ENCODE data around the gene TEX264. TPM values are rescaled to one million over a fixed set of nuclear protein-coding genes. Genes with fewer than 3 reads are reported as not detected.

Gene TEX264
- 61.5 to 70.4 TPM (median 66.1 TPM) in 5 replicates for total RNA-seq (2022; extraction: Qiagen RNA extraction; ENCODE audit: low read depth)

GRCh38 chr3:51670823-51671733, at the start of gene TEX264:
Gene TEX264, plus strand, starts transcription at chr3:51671252. Its CDS starts 3,053 bp downstream, at chr3:51674305.

GRCh38 chr3:51706788-51707731, 36.0 kb downstream of the TEX264 start, which contains the start of gene GRM2:
Gene GRM2, plus strand, starts transcription at chr3:51707068. Its CDS starts 1,916 bp downstream, at chr3:51708984.

Other genes starting within 250 kb of the TEX264 start
- gene DCAF1, start 171.2 kb upstream of the TEX264 start, total RNA-seq (2022; extraction: Qiagen RNA extraction; ENCODE audit: low read depth), result 14.2 to 15.3 TPM (median 14.4 TPM) in 5 replicates
- gene RAD54L2, start 132.5 kb upstream of the TEX264 start, total RNA-seq (2022; extraction: Qiagen RNA extraction; ENCODE audit: low read depth), result 4.4 to 5.9 TPM (median 4.9 TPM) in 5 replicates
- gene GRM2, start 35.8 kb downstream of the TEX264 start, total RNA-seq (2022; extraction: Qiagen RNA extraction; ENCODE audit: low read depth), result 0.04 to 0.11 TPM (median 0.07 TPM) in 5 replicates
- not detected in 5 replicates for gene IQCF6, start 108.0 kb downstream of the TEX264 start, total RNA-seq (2022; extraction: Qiagen RNA extraction; ENCODE audit: low read depth)
- gene IQCF2, start 190.4 kb downstream of the TEX264 start, total RNA-seq (2022; extraction: Qiagen RNA extraction; ENCODE audit: low read depth), result not detected in 5 replicates
- gene IQCF5, start 204.3 kb downstream of the TEX264 start, total RNA-seq (2022; extraction: Qiagen RNA extraction; ENCODE audit: low read depth), result not detected in 5 replicates
- gene IQCF1, start 232.1 kb downstream of the TEX264 start, total RNA-seq (2022; extraction: Qiagen RNA extraction; ENCODE audit: low read depth), result 0.14 TPM in 1 of 5 replicates, not detected in the others